ENCODE measurements around the gene ZCWPW2. TPM values are rescaled to one million over a fixed set of nuclear protein-coding genes. Genes with fewer than 3 reads are reported as not detected.

Gene ZCWPW2
- total and polyA plus RNA-seq, 10 donors: 0.34 to 0.76 (median 0.37) TPM; not detected in 3

DNA sequence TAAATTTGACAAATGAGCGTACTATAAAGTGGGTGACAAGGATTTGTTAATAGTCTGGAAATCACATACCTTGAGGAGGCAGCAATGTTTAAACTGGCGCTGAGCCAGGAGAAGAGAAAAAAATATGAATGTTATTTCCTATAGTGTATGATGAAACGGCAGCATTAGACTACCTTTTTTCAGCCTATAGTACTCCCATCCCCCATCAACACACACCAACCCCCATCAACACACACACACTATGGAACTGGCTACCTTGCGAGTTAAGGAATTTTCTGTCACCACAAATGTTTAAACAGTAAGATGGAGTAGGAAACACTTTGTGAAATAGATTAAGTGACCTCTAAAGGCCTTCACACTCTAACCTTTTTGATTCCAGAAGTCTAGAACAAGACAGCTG lies 46.8 kb upstream of the ZCWPW2 start:
- TF ChIP-seq, protein P1, sequence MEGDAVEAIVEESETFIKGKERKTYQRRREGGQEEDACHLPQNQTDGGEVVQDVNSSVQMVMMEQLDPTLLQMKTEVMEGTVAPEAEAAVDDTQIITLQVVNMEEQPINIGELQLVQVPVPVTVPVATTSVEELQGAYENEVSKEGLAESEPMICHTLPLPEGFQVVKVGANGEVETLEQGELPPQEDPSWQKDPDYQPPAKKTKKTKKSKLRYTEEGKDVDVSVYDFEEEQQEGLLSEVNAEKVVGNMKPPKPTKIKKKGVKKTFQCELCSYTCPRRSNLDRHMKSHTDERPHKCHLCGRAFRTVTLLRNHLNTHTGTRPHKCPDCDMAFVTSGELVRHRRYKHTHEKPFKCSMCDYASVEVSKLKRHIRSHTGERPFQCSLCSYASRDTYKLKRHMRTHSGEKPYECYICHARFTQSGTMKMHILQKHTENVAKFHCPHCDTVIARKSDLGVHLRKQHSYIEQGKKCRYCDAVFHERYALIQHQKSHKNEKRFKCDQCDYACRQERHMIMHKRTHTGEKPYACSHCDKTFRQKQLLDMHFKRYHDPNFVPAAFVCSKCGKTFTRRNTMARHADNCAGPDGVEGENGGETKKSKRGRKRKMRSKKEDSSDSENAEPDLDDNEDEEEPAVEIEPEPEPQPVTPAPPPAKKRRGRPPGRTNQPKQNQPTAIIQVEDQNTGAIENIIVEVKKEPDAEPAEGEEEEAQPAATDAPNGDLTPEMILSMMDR (IDR thresholded peaks at IDR 0.05 in 8 of 11, conservative IDR thresholded peaks at IDR 0.05 in 3 of 11): no peak
- Histone ChIP-seq H3K4me3 (no peak overlapping the region), H3K27me3 (replicated peaks in 1 of 7) (no peaks in the 10 kb centered on the region), H3K36me3 (peaks cover 0 to 14% (median 0%) of the 10 kb centered on the region in 6 donors), H3K9me3 (no peaks in the 10 kb centered on the region), H3K27ac (no peak overlapping the region), H3K4me1 (peaks cover 0 to 3% (median 0%) of the 10 kb centered on the region in 6 donors)
- WGBS, 5 donors: 79 to 92% (median 88%) methylated on average over 4 of the region's 4 CpGs
- intact Hi-C loops (cut with DNase I; ENCODE audit: low total_unique reads): no loop called here
- DNase-seq: no peak

DNA sequence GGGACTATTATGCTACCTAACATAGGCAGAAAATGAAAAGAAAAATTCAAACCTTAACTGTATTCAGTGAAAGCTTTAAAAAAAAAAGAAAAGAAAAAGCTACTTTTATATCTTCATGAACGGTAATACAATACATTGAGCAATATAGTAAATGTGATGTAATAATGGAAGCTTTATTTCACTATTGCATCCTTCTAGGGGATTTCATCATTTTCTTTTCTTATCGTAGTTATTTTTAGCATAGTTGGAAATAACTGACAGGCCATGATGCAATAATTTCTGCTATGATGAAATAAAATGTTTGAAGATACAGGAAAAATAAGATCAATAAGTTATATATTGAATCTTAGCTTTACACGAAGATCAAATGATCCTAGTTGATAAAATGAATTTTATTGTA lies 40.3 kb upstream of the ZCWPW2 start:
- WGBS, 5 donors: 62 to 88% (median 74%) methylated on average over 3 of the region's 3 CpGs
- TF ChIP-seq POLR2A (IDR thresholded peaks at IDR 0.05): no peak
- TF ChIP-seq, protein P1 (IDR thresholded peaks at IDR 0.05 in 8 of 11, conservative IDR thresholded peaks at IDR 0.05 in 3 of 11): no peak
- Histone ChIP-seq H3K4me3 (no peak overlapping the region), H3K36me3 (no peaks in the 10 kb centered on the region), H3K27ac (no peak overlapping the region), H3K9me3 (no peaks in the 10 kb centered on the region), H3K4me1 (peaks cover 0 to 15% (median 0%) of the 10 kb centered on the region in 6 donors), H3K27me3 (replicated peaks in 1 of 7) (no peaks in the 10 kb centered on the region)
- no peak for DNase-seq
- intact Hi-C loops (cut with DNase I; ENCODE audit: low total_unique reads): no loop called here

- intact Hi-C loops (cut with DNase I; ENCODE audit: low total_unique reads): no loop called here
- TF ChIP-seq POLR2AphosphoS5 (IDR thresholded peaks at IDR 0.05): no peak
- TF ChIP-seq POLR2A (IDR thresholded peaks at IDR 0.05): no peak
- TF ChIP-seq, protein P1 (IDR thresholded peaks at IDR 0.05 in 8 of 11, conservative IDR thresholded peaks at IDR 0.05 in 3 of 11): no peak
- 79 to 97% (median 85%) methylated on average over 1 of the region's 1 CpG for WGBS, 5 donors
Measured at GRCh38 chr3:28315711-28316110, 32.8 kb upstream of the ZCWPW2 start.

DNA sequence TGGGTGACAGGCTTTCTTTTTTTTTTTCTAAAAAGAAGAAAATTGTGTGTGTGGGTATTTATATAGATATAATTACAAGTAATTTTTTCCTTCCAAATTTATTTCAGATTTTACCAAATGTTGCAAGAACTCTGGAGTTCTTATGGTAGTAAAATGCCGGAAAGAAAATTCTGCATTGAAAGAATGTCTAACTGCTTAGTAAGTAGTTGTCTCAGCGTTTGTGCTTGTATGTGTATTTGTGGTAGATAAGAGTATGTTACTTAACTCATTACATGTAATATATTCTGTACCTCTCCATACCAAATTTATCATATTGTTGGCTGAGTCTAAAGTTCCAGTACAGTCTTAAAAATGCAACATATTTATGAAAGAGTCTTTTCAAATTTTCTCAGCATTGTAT lies 32.3 kb upstream of the ZCWPW2 start:
- intact Hi-C loops (cut with DNase I; ENCODE audit: low total_unique reads): no loop called here
- peaks cover 0 to 26% (median 5%) of the 10 kb centered on the region in 6 donors for H3K36me3 ChIP-seq
- TF ChIP-seq, protein P1 (IDR thresholded peaks at IDR 0.05 in 8 of 11, conservative IDR thresholded peaks at IDR 0.05 in 3 of 11): no peak
- TF ChIP-seq POLR2AphosphoS5 (IDR thresholded peaks at IDR 0.05) (no peak), POLR2A (IDR thresholded peaks at IDR 0.05) (no peak)
- H3K27ac ChIP-seq: no peak overlapping the region
- peaks cover 0 to 19% (median 0%) of the 10 kb centered on the region in 6 donors for H3K4me1 ChIP-seq
- no peak overlapping the region for H3K4me3 ChIP-seq
- DNase-seq: no peak
- H3K27me3 ChIP-seq (replicated peaks in 1 of 7): no peaks in the 10 kb centered on the region
- H3K9me3 ChIP-seq: no peaks in the 10 kb centered on the region
- WGBS, 5 donors: 89 to 98% (median 95%) methylated on average over 2 of the region's 2 CpGs

More at GRCh38 chr3:28315711-28316110, 32.8 kb upstream of the ZCWPW2 start:
- DNase-seq: no peak
- Histone ChIP-seq H3K9me3 (no peaks in the 10 kb centered on the region), H3K36me3 (peaks cover 0 to 21% (median 5%) of the 10 kb centered on the region in 6 donors), H3K27ac (no peak overlapping the region), H3K4me3 (no peak overlapping the region), H3K4me1 (peaks cover 0 to 14% (median 0%) of the 10 kb centered on the region in 6 donors), H3K27me3 (replicated peaks in 1 of 7) (no peaks in the 10 kb centered on the region)

Measured in spleen (tissue), 11 donors.